K562 (cell line): ENCODE measurements around the gene CRABP1. TPM values are rescaled to one million over a fixed set of nuclear protein-coding genes. Genes with fewer than 3 reads are reported as not detected.

Source experiments
- ATAC-seq: fragments of 200-7000 bp; cut with Tn5 transposase; 3 replicates; pipeline ENCODE4 v1.9.1; 2020; ENCODE audit warnings: moderate library complexity
- BruUV-seq: library from RNA; stranded (reverse); fragments of 400-500 nt; replicated peaks from 2 replicates; lab custom pipeline; 2021; lab: Mats Ljungman, UMichigan
- CTCF ChIA-PET: fragments of 300-600 bp; formaldehyde crosslinking; extraction: SDS; loops from one replicate; lab custom pipeline; 2021; ENCODE audit warnings: low intra/inter-chr PET ratio; lab: Yijun Ruan, JAX
- POLR2A ChIA-PET: fragments of 300-600, 350-650 bp; sonication (Branson Sonifier 250); formaldehyde crosslinking; extraction: SDS; loops from one replicate; lab custom pipeline; 2021; ENCODE audit warnings: antibody characterized with exemption, inconsistent platforms; lab: Yijun Ruan, JAX
- DNase-seq, 4 experiments: peaks; one replicate each; pipeline versions ENCODE4 v3.0.0 to v3.0.0-alpha.2; 2011 to 2018; ENCODE audit warnings: low spot score in 3 of 4, mixed read lengths in 3 of 4; ENCODE audit errors: extremely low read depth in 1 of 4
- FAIRE-seq: peaks from 2 replicates; lab custom pipeline; 2011; peaks lifted over from hg19 to GRCh38; lab: Jason Lieb, UNC
- H2AFZ ChIP-seq: 2 replicates; pipeline ENCODE4 v1.6.0; 2011; ENCODE audit warnings: low read depth, low read length, control low read depth, inconsistent platforms
- H3K27ac ChIP-seq: fragments of 200-600 bp; 3 replicates; pipeline ENCODE4 v1.8.0; 2011; ENCODE audit warnings: low read depth, mild to moderate bottlenecking, control low read depth, inconsistent platforms, low read length, moderate library complexity, mixed read lengths; ENCODE audit errors: extremely low read depth
- H3K27me3 ChIP-seq, 2 experiments: fragments of 300-600 bp in 1 of 2; 2 replicates in 1 of 2; 3 replicates in 1 of 2; pipeline versions ENCODE4 v1.6.0 to v1.8.0; 2011; ENCODE audit warnings: inconsistent platforms in 2 of 2, low read length in 2 of 2, mild to moderate bottlenecking in 1 of 2, mixed read lengths in 1 of 2, moderate library complexity in 1 of 2; ENCODE audit not compliant: control insufficient read depth in 2 of 2, insufficient read depth in 2 of 2
- H3K36me3 ChIP-seq: fragments of 300-600 bp; 3 replicates; pipeline ENCODE4 v1.8.0; 2011; ENCODE audit warnings: mild to moderate bottlenecking, low read length, inconsistent platforms; ENCODE audit not compliant: control insufficient read depth, insufficient read depth
- H3K4me1 ChIP-seq, 2 experiments: fragments of 200-600 bp in 1 of 2; replicated peaks in 1 of 2; 2 replicates in 1 of 2; 3 replicates in 1 of 2; pipeline versions ENCODE4 v1.5.1 to v1.8.0; 2011; ENCODE audit warnings: inconsistent platforms in 2 of 2, low read length in 2 of 2, mild to moderate bottlenecking in 1 of 2, mixed read lengths in 1 of 2, moderate library complexity in 1 of 2; ENCODE audit not compliant: control insufficient read depth in 2 of 2, insufficient read depth in 2 of 2
- H3K4me2 ChIP-seq: 2 replicates; pipeline ENCODE4 v1.6.1; 2011; ENCODE audit warnings: low read length, control low read depth, inconsistent platforms, mixed read lengths; ENCODE audit not compliant: insufficient read depth
- H3K4me3 ChIP-seq: fragments of 200-600 bp; sonication (generic), shearing (Covaris generic); 2 replicates; pipeline ENCODE4 v1.5.1; 2016; ENCODE audit warnings: control low read depth, inconsistent platforms
- H3K79me2 ChIP-seq: fragments of 200-600 bp; 3 replicates; pipeline ENCODE4 v1.8.0; 2011; ENCODE audit warnings: low read length, inconsistent platforms; ENCODE audit not compliant: control insufficient read depth, insufficient read depth
- H3K9ac ChIP-seq, 2 experiments: 2 replicates each; pipeline versions ENCODE4 v1.6.0 to v1.6.1; 2011; ENCODE audit warnings: low read depth in 2 of 2, low read length in 2 of 2, control low read depth in 1 of 2, inconsistent platforms in 1 of 2, mild to moderate bottlenecking in 1 of 2, mixed read lengths in 1 of 2; ENCODE audit not compliant: insufficient read depth in 1 of 2
- H3K9me1 ChIP-seq: one replicate; pipeline ENCODE4 v1.6.0; 2011; ENCODE audit warnings: inconsistent platforms, mild to moderate bottlenecking, low read length, moderate library complexity; ENCODE audit not compliant: control insufficient read depth, insufficient read depth
- H3K9me3 ChIP-seq: replicated peaks from 2 replicates; pipeline ENCODE4 v1.5.1; 2011; ENCODE audit warnings: low read depth, low read length, inconsistent platforms; ENCODE audit not compliant: control insufficient read depth, insufficient read depth
- H4K20me1 ChIP-seq: replicated peaks from 2 replicates; pipeline ENCODE4 v1.6.1; 2011; ENCODE audit warnings: low read length, inconsistent platforms, mixed read lengths; ENCODE audit not compliant: control insufficient read depth, insufficient read depth
- ETV5 ChIP-seq: sonication (generic); formaldehyde crosslinking; IDR thresholded peaks from 2 replicates; pipeline ENCODE4 v1.4.0; 2020; ENCODE audit warnings: low read depth, mild to moderate bottlenecking, missing genetic modification reagents
- GATAD2A ChIP-seq: fragments of 450-650 bp; IDR thresholded peaks from 2 replicates; pipeline ENCODE4 v1.6.1; 2017
- LCOR ChIP-seq: sonication (generic); formaldehyde crosslinking; IDR thresholded peaks from 2 replicates; pipeline ENCODE4 v1.8.0; 2022; ENCODE audit warnings: mild to moderate bottlenecking, missing genetic modification reagents
- LEF1 ChIP-seq: fragments of 450-650 bp; IDR thresholded peaks from 2 replicates; pipeline ENCODE4 v1.6.1; 2016; ENCODE audit warnings: mild to moderate bottlenecking
- MAZ ChIP-seq, 2 experiments: fragments of 450-650 bp in 1 of 2; sonication (generic) in 1 of 2; formaldehyde crosslinking; IDR thresholded peaks in 1 of 2; conservative IDR thresholded peaks in 1 of 2; 2 replicates each; pipeline versions ENCODE4 v1.4.0 to v1.5.0; 2020; ENCODE audit warnings: mild to moderate bottlenecking in 1 of 2, missing genetic modification reagents in 1 of 2
- MIER1 ChIP-seq: fragments of 450-650 bp; IDR thresholded peaks from 2 replicates; pipeline ENCODE4 v1.6.1; 2016; ENCODE audit warnings: antibody characterized with exemption, mild to moderate bottlenecking, low read depth
- PCBP1 ChIP-seq: fragments of 200-400 bp; formaldehyde crosslinking; IDR thresholded peaks from 2 replicates; pipeline ENCODE4 v1.6.1; 2018; ENCODE audit warnings: mild to moderate bottlenecking, low read depth, low read length; ENCODE audit not compliant: poor library complexity, severe bottlenecking
- POLR2B ChIP-seq: fragments of 450-650 bp; IDR thresholded peaks from 2 replicates; pipeline ENCODE4 v1.6.1; 2018; ENCODE audit warnings: low read depth; ENCODE audit not compliant: partially characterized antibody
- SETDB1 ChIP-seq: IDR thresholded peaks from one replicate; pipeline ENCODE4 v1.6.1; 2012; ENCODE audit warnings: low read length, control low read depth, inconsistent platforms
- SREBF2 ChIP-seq: sonication (generic); formaldehyde crosslinking; IDR thresholded peaks from 2 replicates; pipeline ENCODE4 v1.4.0; 2020; ENCODE audit warnings: mild to moderate bottlenecking, missing genetic modification reagents
- TAF1 ChIP-seq: IDR thresholded peaks from 2 replicates; pipeline ENCODE4 v1.6.1; 2011; ENCODE audit warnings: mild to moderate bottlenecking, low read length, moderate library complexity; ENCODE audit not compliant: insufficient read depth, control insufficient read depth, severe bottlenecking; ENCODE audit errors: extremely low read depth
- TCF3 ChIP-seq: sonication (generic); formaldehyde crosslinking; IDR thresholded peaks from 2 replicates; pipeline ENCODE4 v1.4.0; 2020; ENCODE audit warnings: mild to moderate bottlenecking, missing genetic modification reagents
- YBX1 ChIP-seq: fragments of 450-650 bp; IDR thresholded peaks from 2 replicates; pipeline ENCODE4 v1.7.1; 2016; ENCODE audit warnings: mild to moderate bottlenecking
- ZNF140 ChIP-seq: fragments of 250-450 bp; sonication (Bioruptor Pico); IDR thresholded peaks from 2 replicates; pipeline ENCODE4 v1.8.0; 2021; ENCODE audit warnings: moderate library complexity, mild to moderate bottlenecking, inconsistent platforms
- ZNF717 ChIP-seq: fragments of 250-450 bp; sonication (Bioruptor Pico); IDR thresholded peaks from 2 replicates; pipeline ENCODE4 v1.5.0; 2021
- WGBS: fragments of 100-300 bp; shearing (Covaris generic); methylation state at CpG from one replicate; pipeline ENCODE4 v1.1.6; 2016; ENCODE audit warnings: low coverage, mixed read lengths; ENCODE audit not compliant: insufficient coverage; ENCODE audit errors: missing lambda C conversion rate; 5-methylcytosine and 5-hydroxymethylcytosine counted together
- in situ Hi-C: fragments of 300-500 bp; cut with MboI; formaldehyde crosslinking; loops from 4 replicates; pipeline ENCODE4 v1.15.0; 2018; ENCODE audit warnings: inconsistent platforms, mixed read lengths
- intact Hi-C: fragments of 100-400 bp; cut with micrococcal nuclease; formaldehyde crosslinking; loops from 2 replicates; pipeline ENCODE4 v1.14.2; 2022
- polyA plus RNA-seq, 8 experiments: library from polyadenylated mRNA; depleted of rRNA in 4 of 8; stranded (reverse) in 5 of 8; unstranded in 3 of 8; fragments of >200 nt; fragmentation: Nextera tagmentation in 2 of 8; fragmentation: Illumina TruSeq in 1 of 8; extraction: Ambion mirVana in 2 of 8; extraction: Trizol in 1 of 8; gene quantifications; 2 replicates each; pipeline versions ENCODE4 v1.2.1 to v1.2.3, GENCODE V29; 2011 to 2014; ENCODE audit warnings: inconsistent platforms in 1 of 8, missing spikeins in 1 of 8
- total RNA-seq, 7 experiments: library from RNA; depleted of rRNA in 6 of 7; stranded (reverse); fragments of >200 nt in 6 of 7; fragmentation: Illumina TruSeq in 2 of 7; extraction: Trizol in 2 of 7; gene quantifications; 2 replicates each; pipeline versions ENCODE4 v1.2.1 to v1.2.3, GENCODE V29; 2011 to 2021; ENCODE audit warnings: low replicate concordance in 1 of 7
- TF ChIP-seq, protein P1 (sequence below): fragments of 450-650 bp; IDR thresholded peaks from 2 replicates; pipeline ENCODE4 v1.6.1; 2018; ENCODE audit warnings: mild to moderate bottlenecking, low read depth; ENCODE audit not compliant: partially characterized antibody

CRABP1 gene
- total and polyA plus RNA-seq, 9 of the 15 experiments (the other 6 are each of a cell fraction or from before 2014, with no cell fraction given): 0.60 TPM; not detected in 8

DNA sequence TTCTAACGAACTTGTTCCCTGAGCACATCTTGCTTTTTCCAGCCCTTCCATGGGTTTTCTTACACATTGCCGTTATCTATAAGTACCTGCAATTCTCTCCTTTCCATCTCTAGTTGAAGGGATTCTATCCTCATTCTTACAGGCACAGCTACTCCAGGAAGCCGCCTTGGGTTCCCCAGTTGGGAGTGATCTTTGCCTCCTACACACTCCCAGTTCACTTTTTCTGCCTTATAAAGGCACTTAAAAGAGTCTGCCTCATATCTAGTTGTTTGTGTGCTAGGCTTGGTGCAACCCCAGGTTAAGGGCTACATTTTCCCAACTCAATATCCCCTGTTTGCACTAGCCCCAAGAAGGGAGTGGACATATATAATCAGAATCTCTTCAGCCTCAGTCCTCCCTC lies 53.9 kb downstream of the CRABP1 start:
- no peak overlapping the region for H3K4me3 ChIP-seq
- FAIRE-seq: no peak
- no peaks in the 10 kb centered on the region for H3K9me1 ChIP-seq
- no peak for ATAC-seq
- H3K4me2 ChIP-seq: no peak overlapping the region
- H3K36me3 ChIP-seq: no peaks in the 10 kb centered on the region
- H2AFZ ChIP-seq: no peak overlapping the region
- no TSS peak for BruUV-seq
- no peak overlapping the region for H3K27ac ChIP-seq
- H3K9me3 ChIP-seq: no peaks in the 10 kb centered on the region
- H3K27me3 ChIP-seq: peaks cover 25 to 59% of the 10 kb centered on the region in 2 experiments
- CTCF ChIA-PET: no interaction called here
- WGBS: 3% methylated on average over 3 of the region's 3 CpGs
- no peaks in the 10 kb centered on the region; the same call in 1 of the 2 replicates for H4K20me1 ChIP-seq
- TF ChIP-seq POLR2B: no peak
- TF ChIP-seq ZNF717 (CRISPR knock-in tag): no peak
- no peak for TF ChIP-seq SREBF2 (CRISPR knock-in tag)
- in situ Hi-C loops: no loop called here
- no peaks in the 10 kb centered on the region for H3K4me1 ChIP-seq
- no peaks in the 10 kb centered on the region for H3K79me2 ChIP-seq
- no peak overlapping the region for H3K9ac ChIP-seq
- POLR2A ChIA-PET: interaction anchor here (1.7 kb wide), 1 partner anchor 17 kb away, joined by 4 read pairs; no protein-coding TSS in a partner anchor
- intact Hi-C loops: no loop called here
- DNase-seq: no peak

DNA sequence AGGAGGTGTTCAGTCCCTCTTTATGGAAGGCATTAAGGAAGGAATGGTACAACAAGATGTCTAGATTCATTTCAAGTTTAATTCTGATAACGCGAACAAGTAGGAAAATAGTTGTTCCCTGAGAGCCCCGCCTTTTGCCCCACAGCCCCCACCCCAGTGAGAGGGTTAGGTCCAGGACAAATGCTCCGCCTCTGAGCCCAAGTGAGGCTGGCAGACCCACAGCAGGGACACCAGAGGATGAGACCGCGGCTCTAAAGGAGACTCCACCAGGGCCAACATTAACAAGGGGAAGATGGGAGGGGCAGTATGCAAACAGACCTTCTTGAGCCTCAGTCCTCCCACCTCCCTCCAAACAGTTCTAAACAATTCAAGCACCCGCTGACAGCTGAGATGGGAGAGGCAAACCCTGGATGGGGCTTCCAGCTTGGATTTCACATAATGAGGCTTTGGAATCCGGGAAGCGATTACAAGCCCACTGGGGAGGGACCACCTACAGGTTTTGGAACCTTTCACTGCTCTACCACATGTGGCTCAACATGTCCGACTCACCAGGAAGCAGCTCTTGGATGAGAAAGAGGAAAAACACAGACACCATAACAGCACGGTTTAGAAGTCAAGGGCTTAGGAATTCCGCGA lies 54.9 kb downstream of the CRABP1 start:
- no peak overlapping the region for H3K27ac ChIP-seq
- H3K36me3 ChIP-seq: no peaks in the 10 kb centered on the region
- intact Hi-C loops: no loop called here
- CTCF ChIA-PET: no interaction called here
- no peak for FAIRE-seq
- no peaks in the 10 kb centered on the region for H3K9me3 ChIP-seq
- WGBS: 12% methylated on average over 13 of the region's 13 CpGs
- in situ Hi-C loops: no loop called here
- no peaks in the 10 kb centered on the region; the same call in 1 of the 2 replicates for H4K20me1 ChIP-seq
- TF ChIP-seq GATAD2A (no peak), LCOR (CRISPR knock-in tag) (no peak), LEF1 (no peak), MIER1 (no peak), TAF1 (no peak), MAZ (CRISPR knock-in tag; conservative IDR thresholded peaks at IDR 0.05 in 1 of 2, IDR thresholded peaks at IDR 0.05 in 1 of 2) (no peak), TCF3 (CRISPR knock-in tag) (no peak), ZNF140 (CRISPR knock-in tag) (no peak), ETV5 (CRISPR knock-in tag) (no peak), YBX1 (no peak), SETDB1 (no peak), PCBP1 (no peak)
- TF ChIP-seq, protein P1, sequence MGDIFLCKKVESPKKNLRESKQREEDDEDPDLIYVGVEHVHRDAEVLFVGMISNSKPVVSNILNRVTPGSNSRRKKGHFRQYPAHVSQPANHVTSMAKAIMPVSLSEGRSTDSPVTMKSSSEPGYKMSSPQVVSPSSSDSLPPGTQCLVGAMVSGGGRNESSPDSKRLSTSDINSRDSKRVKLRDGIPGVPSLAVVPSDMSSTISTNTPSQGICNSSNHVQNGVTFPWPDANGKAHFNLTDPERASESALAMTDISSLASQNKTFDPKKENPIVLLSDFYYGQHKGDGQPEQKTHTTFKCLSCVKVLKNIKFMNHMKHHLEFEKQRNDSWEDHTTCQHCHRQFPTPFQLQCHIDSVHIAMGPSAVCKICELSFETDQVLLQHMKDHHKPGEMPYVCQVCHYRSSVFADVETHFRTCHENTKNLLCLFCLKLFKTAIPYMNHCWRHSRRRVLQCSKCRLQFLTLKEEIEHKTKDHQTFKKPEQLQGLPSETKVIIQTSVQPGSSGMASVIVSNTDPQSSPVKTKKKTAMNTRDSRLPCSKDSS: no peak
- TF ChIP-seq, all 486 proteins: peak for 0
- no peaks in the 10 kb centered on the region for H3K9me1 ChIP-seq
- no peak overlapping the region for H3K4me2 ChIP-seq
- DNase-seq (no peak), ATAC-seq (no peak)
- POLR2A ChIA-PET: interaction anchor here (0.6 to 1.7 kb wide), 3 partner anchors 12 to 43 kb away, joined by 3 to 4 read pairs (median 4); no protein-coding TSS in a partner anchor
- H2AFZ ChIP-seq: no peak overlapping the region
- no TSS peak for BruUV-seq
- no peak overlapping the region for H3K9ac ChIP-seq
- H3K4me3 ChIP-seq: no peak overlapping the region
- H3K4me1 ChIP-seq: no peaks in the 10 kb centered on the region; a peak in 1 of 5 replicates
- no peaks in the 10 kb centered on the region for H3K79me2 ChIP-seq
- peaks cover 27 to 58% of the 10 kb centered on the region in 2 experiments for H3K27me3 ChIP-seq
